DOHH2 (cell line): Measurements from ENCODE around the gene PGAP2.
A peak's percentile ranks its signal among the peaks of the same experiment; 100 is the strongest.

Experiments used
- EZH2phosphoT487 ChIP-seq: fragments of 200-600 bp; sonication (generic); IDR thresholded peaks from 2 replicates; pipeline ENCODE4 v1.6.1; 2017; ENCODE audit warnings: borderline replicate concordance, mild to moderate bottlenecking, antibody characterized with exemption, low read length, moderate library complexity, mixed read lengths
- TF ChIP-seq, protein P1 (sequence below): fragments of 200-600 bp; sonication (generic); IDR thresholded peaks from one replicate; pipeline ENCODE4 v1.5.1; 2014; ENCODE audit warnings: antibody characterized with exemption, mild to moderate bottlenecking, low read depth, low read length; ENCODE audit not compliant: poor library complexity, severe bottlenecking

- TF ChIP-seq, protein P1, sequence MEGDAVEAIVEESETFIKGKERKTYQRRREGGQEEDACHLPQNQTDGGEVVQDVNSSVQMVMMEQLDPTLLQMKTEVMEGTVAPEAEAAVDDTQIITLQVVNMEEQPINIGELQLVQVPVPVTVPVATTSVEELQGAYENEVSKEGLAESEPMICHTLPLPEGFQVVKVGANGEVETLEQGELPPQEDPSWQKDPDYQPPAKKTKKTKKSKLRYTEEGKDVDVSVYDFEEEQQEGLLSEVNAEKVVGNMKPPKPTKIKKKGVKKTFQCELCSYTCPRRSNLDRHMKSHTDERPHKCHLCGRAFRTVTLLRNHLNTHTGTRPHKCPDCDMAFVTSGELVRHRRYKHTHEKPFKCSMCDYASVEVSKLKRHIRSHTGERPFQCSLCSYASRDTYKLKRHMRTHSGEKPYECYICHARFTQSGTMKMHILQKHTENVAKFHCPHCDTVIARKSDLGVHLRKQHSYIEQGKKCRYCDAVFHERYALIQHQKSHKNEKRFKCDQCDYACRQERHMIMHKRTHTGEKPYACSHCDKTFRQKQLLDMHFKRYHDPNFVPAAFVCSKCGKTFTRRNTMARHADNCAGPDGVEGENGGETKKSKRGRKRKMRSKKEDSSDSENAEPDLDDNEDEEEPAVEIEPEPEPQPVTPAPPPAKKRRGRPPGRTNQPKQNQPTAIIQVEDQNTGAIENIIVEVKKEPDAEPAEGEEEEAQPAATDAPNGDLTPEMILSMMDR = peak; percentile 26
- no peak for TF ChIP-seq EZH2phosphoT487
Observed at GRCh38 chr11:3797329-3798090, 10.8 kb upstream of the PGAP2 start, which contains the start of gene NUP98.
